Measurements from ENCODE around the gene EFEMP2.

EFEMP2 gene

DNA sequence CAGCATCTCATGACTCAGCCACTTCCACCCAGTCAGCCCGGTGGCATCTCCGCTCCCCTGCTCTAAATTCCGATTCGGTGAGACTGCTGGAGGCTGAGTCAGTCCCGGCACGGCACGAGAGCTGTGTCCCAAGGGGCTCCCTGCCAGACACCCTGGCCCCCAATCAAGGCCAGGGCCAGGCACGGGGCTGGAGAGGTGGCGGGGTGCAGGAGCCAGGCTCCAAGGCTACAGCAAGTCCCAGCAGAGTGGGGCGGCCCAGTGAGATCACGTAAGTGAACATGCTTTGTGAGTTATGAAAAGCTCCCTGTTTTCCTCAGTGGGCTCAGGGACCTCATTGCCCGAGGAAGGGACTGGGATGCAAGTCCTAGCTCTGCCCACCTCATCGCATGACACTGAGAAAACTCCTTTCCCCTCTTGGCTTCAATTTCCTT lies 43.2 kb upstream of the EFEMP2 start:
- TF ChIP-seq, protein P1, sequence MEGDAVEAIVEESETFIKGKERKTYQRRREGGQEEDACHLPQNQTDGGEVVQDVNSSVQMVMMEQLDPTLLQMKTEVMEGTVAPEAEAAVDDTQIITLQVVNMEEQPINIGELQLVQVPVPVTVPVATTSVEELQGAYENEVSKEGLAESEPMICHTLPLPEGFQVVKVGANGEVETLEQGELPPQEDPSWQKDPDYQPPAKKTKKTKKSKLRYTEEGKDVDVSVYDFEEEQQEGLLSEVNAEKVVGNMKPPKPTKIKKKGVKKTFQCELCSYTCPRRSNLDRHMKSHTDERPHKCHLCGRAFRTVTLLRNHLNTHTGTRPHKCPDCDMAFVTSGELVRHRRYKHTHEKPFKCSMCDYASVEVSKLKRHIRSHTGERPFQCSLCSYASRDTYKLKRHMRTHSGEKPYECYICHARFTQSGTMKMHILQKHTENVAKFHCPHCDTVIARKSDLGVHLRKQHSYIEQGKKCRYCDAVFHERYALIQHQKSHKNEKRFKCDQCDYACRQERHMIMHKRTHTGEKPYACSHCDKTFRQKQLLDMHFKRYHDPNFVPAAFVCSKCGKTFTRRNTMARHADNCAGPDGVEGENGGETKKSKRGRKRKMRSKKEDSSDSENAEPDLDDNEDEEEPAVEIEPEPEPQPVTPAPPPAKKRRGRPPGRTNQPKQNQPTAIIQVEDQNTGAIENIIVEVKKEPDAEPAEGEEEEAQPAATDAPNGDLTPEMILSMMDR (IDR thresholded peaks at IDR 0.05) = no peak
- Mint-ChIP-seq H3K4me1 (peaks cover 41% of the 10 kb centered on the region), H3K27ac (no peak overlapping the region), H3K36me3 (ENCODE audit: low read depth) (peaks cover 7% of the 10 kb centered on the region), H3K4me3 (no peak overlapping the region), H3K27me3 (ENCODE audit: low read depth, poor library complexity) (peaks cover 3% of the 10 kb centered on the region), H3K9me3 (no peaks in the 10 kb centered on the region)
- DNase-seq = no peak

DNA sequence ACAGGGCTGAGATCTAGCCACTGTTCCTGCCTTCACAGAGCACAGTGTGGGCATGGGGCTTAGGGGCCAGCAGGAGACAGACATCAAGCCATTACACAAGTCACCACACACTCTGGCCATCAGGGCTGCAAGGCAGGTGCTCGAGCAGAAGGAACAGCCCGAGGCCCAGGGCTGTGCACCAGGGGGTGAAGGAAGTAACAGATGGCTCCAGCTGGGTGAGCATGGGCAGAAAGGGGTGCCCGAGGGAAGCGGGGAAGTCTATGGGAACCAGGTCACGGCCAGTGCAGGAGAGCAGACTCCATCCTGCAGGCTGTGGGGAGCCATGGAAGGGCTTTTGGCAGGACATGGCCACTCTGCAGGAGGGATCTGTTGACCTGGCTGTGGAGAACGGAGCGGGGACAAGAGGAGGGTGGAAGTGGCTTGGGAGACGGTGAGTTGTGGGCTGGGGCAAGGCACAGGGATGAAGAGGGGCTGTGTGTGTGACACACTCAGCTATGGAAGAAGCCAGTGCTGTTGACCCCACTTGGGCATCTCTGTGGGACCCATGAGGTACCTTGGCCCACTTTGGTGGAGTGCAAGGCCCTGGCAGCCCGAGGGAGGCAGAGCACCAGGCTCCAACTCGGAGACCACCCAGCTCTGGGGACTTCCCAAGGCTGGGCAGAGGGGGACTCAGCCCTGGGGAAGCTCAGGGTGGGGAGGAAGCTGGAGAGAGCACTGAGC lies 42.7 kb upstream of the EFEMP2 start:
- no peak for DNase-seq
- Mint-ChIP-seq H3K27me3 (ENCODE audit: low read depth, poor library complexity) (peaks cover 4% of the 10 kb centered on the region), H3K9me3 (no peaks in the 10 kb centered on the region), H3K27ac (peak overlapping the region; percentile 79), H3K4me3 (no peak overlapping the region), H3K4me1 (peaks cover 41% of the 10 kb centered on the region), H3K36me3 (ENCODE audit: low read depth) (peaks cover 7% of the 10 kb centered on the region)
- TF ChIP-seq, protein P1 (IDR thresholded peaks at IDR 0.05) = no peak

- Mint-ChIP-seq H3K27me3 (ENCODE audit: low read depth, poor library complexity) (peaks cover 28% of the 10 kb centered on the region), H3K4me1 (peaks cover 35% of the 10 kb centered on the region), H3K36me3 (ENCODE audit: low read depth) (peaks cover 7% of the 10 kb centered on the region), H3K27ac (no peak overlapping the region), H3K4me3 (no peak overlapping the region), H3K9me3 (no peaks in the 10 kb centered on the region)
- TF ChIP-seq, protein P1 (IDR thresholded peaks at IDR 0.05) = no peak
- no peak for DNase-seq
Observed at GRCh38 chr11:65912845-65913244, 40.2 kb upstream of the EFEMP2 start.

DNA sequence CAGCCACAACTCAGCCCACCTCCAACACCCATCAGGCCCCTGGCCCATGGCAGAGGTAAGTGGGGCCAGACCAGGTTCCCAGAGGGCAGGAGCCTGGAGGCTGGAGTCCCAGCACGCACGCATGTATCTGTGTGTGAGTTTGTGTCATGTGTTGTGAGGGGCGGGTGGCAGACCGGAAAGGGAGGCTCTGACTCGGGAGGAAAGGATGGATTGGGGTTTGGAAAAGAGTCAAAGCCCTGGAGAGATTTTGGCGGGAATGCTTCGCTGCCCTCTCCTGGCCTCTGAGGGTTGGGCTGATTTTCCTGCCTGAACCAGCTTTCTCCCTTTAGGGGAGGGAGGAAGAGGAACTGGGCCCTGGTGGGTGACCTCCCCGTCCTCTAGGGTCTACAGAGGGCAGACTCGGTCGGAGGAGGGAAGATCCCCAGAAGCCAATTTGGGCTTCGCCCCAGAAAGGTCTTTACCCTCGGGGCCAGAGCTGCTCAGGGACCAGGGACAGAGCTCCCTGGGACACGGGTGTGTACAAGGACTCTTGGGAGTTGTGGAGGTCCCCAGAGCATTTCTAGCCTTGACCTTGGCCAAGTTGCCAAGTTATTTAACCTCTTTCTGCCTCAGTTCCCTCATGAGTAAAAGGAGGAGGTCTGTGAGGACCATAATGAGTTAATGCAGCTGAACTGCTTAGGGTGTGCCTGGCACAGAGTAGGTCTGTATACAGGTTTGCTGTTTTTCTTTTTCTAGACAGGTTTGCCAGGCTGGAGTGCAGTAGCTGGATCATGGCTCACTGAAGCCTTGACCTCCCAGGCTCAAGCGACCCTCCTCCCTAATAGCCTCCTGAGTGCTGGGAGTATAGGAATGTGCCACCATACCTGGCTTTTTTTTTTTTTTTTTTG lies 39.3 kb upstream of the EFEMP2 start:
- Mint-ChIP-seq H3K27ac (no peak overlapping the region), H3K27me3 (ENCODE audit: low read depth, poor library complexity) (peaks cover 37% of the 10 kb centered on the region), H3K4me3 (no peak overlapping the region), H3K4me1 (peaks cover 30% of the 10 kb centered on the region), H3K36me3 (ENCODE audit: low read depth) (peaks cover 3% of the 10 kb centered on the region), H3K9me3 (no peaks in the 10 kb centered on the region)
- TF ChIP-seq, protein P1 (IDR thresholded peaks at IDR 0.05) = no peak
- DNase-seq = peak; percentile 31

- Mint-ChIP-seq H3K9me3 (no peaks in the 10 kb centered on the region), H3K27ac (no peak overlapping the region), H3K27me3 (ENCODE audit: low read depth, poor library complexity) (peaks cover 73% of the 10 kb centered on the region), H3K4me3 (no peak overlapping the region), H3K36me3 (ENCODE audit: low read depth) (no peaks in the 10 kb centered on the region), H3K4me1 (peaks cover 25% of the 10 kb centered on the region)
- TF ChIP-seq, protein P1 (IDR thresholded peaks at IDR 0.05) = no peak
- no peak for DNase-seq
Observed at GRCh38 chr11:65907878-65908277, 35.3 kb upstream of the EFEMP2 start.
